HL-60/S4 treated with retinoic acid at 250 ng/mL for 4 days and 3 days (cell line): ENCODE results near the gene TLE1.

ENCODE experiments used
- in situ Hi-C: fragments of 300-500 bp; cut with MboI; formaldehyde crosslinking; loops from 2 replicates; pipeline ENCODE4 v1.7.0; 2022; ENCODE audit warnings: low sequenced_read_pairs

Gene TLE1

GRCh38 chr9:81556923-81557322 lies 132.4 kb downstream of the TLE1 start:
- in situ Hi-C loops: no loop called here

DNA sequence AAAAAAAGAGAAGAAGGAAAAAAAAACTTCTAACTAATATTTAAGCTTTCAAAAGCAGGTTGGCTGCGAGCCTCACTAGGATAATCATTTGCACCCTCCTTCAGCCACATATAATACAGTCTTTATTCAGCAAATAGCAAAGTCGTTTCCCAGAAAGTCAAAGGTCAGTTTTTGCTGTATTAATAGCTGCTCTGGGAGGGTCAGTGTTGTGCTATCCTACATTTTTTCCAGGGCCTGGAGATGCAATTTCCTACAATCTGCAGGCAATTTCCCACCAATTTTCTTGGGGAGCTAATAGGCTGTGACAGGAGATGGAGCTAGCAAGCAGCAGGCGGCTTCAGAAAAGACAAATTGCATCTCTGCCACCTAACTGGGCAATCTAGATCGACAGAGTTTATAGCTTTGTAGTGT lies 136.8 kb downstream of the TLE1 start:
- in situ Hi-C loops: no loop called here

- in situ Hi-C loops: no loop called here
Observed at GRCh38 chr9:81550207-81550583, 139.2 kb downstream of the TLE1 start.

DNA sequence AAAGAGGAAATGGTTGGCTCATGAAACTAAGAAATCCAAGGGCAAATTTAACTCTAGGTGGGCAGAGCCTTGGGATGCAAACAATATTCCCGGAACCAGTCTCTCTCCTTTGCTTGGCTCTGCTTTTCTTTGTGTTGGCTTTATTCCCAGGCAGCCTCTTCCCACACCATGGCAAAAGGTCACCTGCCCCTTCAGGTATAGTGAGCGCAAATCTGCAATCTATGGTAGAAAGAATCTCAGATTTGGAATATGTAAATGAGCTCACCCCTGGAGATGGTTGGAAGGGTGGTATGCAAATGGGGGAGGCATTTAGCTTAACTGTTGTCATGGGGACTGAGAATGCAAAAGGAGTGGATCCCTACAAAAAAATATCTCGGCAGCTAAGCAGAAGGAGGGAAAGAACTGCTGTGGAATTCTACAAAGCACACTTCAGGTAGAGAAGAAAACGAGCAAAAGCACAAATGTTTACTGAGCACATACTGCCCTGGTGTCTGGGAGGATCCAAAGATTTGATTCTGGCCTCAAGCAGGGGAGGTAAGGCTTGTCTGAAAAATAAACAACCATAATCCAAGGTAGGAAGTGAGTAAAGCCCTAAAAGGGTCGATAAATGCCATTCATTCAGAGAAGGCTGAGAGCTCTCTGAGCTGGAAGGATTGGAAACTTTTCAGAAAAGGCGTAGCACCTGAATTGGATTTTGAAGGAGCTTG lies 139.7 kb downstream of the TLE1 start:
- in situ Hi-C loops: no loop called here

DNA sequence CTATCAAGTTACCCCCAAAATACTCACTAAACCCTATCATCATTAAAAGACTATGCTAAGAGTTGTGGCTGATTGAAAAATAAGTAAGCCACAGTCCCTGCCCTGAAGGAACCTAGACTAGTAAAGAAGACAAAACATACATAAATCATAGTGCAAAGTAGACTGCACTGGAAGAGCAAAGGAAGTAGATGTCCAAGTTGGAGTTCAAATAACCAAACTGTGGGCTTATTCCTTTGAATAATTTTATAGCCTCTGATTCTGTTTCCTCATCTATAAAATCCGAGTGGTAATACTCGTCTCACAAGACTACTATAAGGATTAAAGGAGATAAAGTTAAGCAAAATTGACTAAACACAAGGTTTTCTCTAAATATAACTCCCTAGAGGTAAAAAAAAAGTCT lies 140.4 kb downstream of the TLE1 start:
- in situ Hi-C loops: no loop called here

DNA sequence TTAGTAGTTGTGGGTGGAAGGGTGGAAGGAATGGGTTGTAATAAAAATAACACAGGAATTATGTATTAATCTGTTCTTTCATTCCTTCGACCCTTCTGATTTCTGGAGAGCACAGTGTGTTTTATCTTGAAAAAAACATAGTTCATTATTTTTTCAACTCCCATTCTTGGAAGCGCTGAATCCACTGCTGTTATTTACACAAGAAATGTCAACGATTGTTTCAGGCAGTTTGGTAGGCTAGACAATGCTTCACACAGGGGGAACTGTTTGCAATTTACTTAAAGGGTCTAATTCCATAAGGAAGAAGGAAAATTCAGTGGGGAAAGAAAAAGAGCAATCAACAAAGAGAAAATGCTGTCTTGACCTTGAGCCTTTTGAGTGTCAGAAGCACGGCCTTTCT lies 142.9 kb downstream of the TLE1 start:
- in situ Hi-C loops: no loop called here

DNA sequence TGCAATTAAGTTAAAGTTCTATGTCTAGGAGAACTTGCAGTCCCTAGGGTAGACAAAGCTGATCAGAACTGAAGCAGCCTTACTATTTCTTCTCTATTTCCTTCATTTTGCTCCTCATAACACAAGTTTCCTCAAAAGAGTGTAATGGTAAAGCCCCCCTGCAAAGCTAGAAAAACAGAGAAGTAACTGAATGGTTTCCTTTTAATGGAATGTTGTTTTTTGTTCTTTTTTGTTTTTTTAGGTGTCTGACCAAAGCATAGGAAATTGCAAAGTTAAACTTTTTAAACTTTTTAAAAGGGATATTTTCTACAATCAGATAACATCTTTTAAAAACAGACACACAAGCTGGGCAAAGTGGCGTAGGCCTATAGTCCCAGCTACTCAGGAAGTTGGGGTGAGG lies 145.7 kb downstream of the TLE1 start:
- in situ Hi-C loops: no loop called here

DNA sequence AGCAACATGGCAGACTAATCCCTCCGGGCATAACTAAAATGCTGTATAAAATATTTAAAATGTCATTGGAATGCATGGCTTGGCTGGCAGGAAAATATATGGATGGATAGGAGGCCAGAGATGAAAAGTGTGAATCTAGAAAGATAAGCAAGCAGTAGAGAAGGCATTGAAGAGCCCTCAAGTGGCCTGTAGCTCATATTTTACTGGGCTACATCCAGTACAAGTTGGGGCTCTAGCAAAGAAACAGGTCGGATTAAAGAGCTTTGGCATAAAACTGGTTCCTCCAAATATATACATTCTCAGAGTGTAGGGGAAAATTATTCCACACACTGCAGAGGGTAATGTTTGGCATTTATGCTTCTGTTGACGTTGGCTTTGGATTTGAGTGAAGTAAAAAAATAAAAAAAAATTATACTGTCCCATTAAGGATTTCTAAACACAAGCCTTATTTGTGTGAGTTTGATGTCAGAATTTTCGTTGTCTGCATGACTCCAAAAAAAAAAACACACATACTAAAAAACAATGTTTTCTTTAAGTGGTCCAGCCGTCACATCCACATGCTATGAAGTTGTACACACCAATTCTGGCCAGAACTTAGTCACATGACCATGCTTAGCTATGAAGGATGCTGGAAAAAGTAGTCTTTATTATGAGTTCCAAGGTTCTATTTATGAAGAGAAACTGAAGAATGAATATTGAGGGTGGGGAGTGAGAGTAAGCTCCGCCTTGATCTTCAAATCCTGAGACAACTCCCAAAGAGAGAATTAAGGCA lies 147.0 kb downstream of the TLE1 start:
- in situ Hi-C loops: no loop called here

DNA sequence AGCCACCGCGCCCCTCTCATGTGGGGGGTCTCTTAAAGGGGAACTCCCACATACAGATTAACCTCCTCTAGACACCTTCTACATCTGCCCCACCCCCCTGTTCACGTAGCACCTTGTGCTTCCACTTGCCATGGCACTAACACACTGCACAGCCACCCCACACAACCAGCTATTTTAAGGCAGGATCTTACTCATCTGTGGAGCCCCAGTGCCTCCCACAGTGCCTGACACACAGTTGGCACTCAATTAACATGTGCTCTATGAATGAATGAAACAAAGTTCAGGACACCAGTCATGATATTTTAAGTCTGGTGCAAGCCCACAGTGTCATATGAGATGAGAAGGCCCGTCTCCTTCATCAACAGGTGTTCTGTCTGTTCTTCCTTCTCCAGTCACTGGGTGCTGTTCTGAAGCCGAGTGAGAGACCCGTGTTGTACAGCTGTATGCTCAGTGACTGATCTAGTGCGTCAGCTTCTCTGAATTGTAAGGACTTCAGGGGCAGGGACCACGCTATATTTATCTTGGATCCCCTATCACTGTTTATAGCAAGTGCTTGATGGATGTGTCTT lies 149.1 kb downstream of the TLE1 start:
- in situ Hi-C loops: no loop called here

GRCh38 chr9:81539317-81539716 lies 150.0 kb downstream of the TLE1 start:
- in situ Hi-C loops: no loop called here

- in situ Hi-C loops: no loop called here
Observed at GRCh38 chr9:81538890-81539289, 150.5 kb downstream of the TLE1 start.

DNA sequence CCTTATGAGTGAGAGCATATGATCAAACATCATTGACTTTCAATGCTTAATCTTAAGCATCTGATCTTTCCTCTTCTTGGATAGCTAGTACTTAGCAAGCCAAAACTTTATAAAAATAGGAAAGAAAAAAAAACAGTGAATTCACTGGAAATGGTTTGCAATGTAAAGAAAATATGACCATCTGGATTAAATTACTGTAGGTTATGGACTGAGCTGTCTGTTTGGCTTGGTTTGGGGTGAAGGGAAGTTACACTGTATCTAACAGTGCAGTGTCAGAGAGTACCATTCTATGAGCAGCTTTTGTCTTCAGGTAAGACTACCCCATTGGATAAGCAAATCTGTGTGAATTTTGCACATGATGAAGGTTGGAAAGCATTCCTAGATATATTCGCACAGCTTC lies 151.4 kb downstream of the TLE1 start:
- in situ Hi-C loops: no loop called here

DNA sequence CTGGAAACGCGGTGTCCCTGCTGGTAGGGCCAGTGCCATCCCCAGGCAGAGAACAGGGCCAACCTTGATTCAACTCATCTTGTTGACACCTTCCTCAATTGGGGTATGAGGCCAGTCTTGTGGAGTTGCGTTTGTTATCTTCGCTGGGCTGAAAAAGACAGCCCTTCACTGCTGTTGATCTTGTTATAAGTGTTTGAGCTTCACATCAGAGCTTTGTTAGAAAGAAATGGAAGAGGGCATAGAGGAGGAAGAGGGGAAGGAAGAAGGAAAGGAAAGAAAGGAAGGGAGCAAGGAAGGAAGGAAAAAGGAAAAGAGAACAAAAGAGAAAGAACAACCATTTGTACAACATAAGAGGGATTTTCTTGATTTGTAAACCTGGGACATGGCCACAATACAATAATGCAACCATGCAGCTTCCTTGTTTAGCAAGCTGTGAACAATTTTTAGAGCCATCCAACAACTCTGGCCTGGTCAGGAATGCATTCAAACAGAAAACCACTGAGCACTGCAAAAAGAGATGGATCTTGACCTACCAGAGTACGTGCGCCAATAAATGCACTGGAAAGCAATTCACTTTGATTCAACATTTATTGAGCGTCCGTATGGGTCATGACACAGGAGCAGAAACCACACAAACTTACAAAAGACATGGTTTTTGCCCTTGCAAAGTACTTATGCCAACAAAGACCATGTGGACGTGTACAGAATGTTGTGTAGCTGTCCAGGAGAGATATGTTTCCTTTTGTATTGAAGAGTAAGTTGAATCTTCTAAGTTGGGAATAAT lies 152.9 kb downstream of the TLE1 start:
- in situ Hi-C loops: no loop called here

- in situ Hi-C loops: no loop called here
Observed at GRCh38 chr9:81535542-81536241, 153.7 kb downstream of the TLE1 start.

DNA sequence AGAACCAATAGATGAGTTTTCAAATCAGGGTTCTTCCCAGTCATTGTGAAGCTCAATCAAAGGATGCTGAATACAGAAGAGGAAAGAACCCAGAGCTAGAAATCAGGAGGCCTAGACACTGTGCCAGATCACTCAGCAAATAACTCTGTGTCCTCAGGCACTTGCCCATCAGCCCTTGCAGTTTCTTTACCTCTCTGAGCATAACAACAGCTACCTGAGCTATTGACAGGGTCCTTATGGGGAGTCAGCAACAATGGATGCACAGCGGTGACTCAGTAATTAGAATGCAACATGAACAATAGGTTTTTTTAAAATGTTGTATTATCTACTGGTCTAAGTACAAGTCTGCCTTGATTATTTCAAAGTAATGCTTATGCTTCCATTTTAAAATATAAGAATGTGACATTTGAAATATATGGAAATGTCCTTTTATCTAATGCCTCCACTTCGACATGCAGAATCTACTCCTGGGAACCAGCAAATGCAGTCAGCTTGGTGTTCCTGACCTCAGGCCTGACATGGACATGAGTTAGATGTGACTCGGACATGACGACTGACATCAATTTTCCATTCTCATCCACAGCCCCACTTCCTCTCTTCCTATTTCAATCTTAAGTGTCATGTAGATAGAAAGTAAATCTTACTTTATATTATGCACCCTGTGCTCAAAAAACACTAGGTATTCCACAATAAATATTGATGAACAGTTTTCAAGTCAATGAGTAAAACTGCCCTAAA lies 155.0 kb downstream of the TLE1 start:
- in situ Hi-C loops: no loop called here
